ENCODE measurements around the gene PROM1. TPM values are rescaled to one million over a fixed set of nuclear protein-coding genes. Genes with fewer than 3 reads are reported as not detected.

The PROM1 gene
- total and polyA plus RNA-seq, 2 experiments from 2014 or later = 36.6 to 66.6 TPM

GRCh38 chr4:16075975-16076757 lies 7.7 kb downstream of the PROM1 start:
- TF ChIP-seq ZNF331 (CRISPR knock-in tag; IDR thresholded peaks at IDR 0.05; ENCODE audit: low read depth) = no peak
- TF ChIP-seq CREB1 (CRISPR knock-in tag; IDR thresholded peaks at IDR 0.05; ENCODE audit: low read depth) = no peak
- no peak for TF ChIP-seq ETS1 (IDR thresholded peaks at IDR 0.05)
- no peak for TF ChIP-seq ZNF114 (CRISPR knock-in tag; IDR thresholded peaks at IDR 0.05)
- no peak for TF ChIP-seq NANOG (IDR thresholded peaks at IDR 0.05; ENCODE audit: borderline replicate concordance)
- Histone ChIP-seq H3K9me2 (ENCODE audit: insufficient read depth) (no peaks in the 10 kb centered on the region), H3K4me2 (no peak overlapping the region), H3K27me3 (ENCODE audit: insufficient read depth) (no peaks in the 10 kb centered on the region), H3K4me1 (ENCODE audit: insufficient read depth) (peaks cover 29% of the 10 kb centered on the region; the same call in 1 of the 2 replicates), H3K79me2 (replicated peaks; ENCODE audit: insufficient read depth) (peaks cover 83% of the 10 kb centered on the region), H2AFZ (no peak overlapping the region), H3K4me3 (no peak overlapping the region), H3K27ac (ENCODE audit: low read depth) (no peak overlapping the region), H4K20me1 (replicated peaks; ENCODE audit: insufficient read depth) (0 out of 2 replicates have a peak, but pooled peaks cover 6% of the 10 kb centered on the region), H3K36me3 (ENCODE audit: insufficient read depth) (peaks cover 10% of the 10 kb centered on the region), H3F3A (replicated peaks; ENCODE audit: low read depth) (no peaks in the 10 kb centered on the region)
- no peak overlapping the region for H3K27ac Mint-ChIP-seq
- DNase-seq (ENCODE audit: low spot score) (no peak), ATAC-seq (peak; percentile 39)
- H3K4me1 Mint-ChIP-seq = peaks cover 58% of the 10 kb centered on the region
- no peak overlapping the region for H3K4me3 Mint-ChIP-seq
- H3K36me3 Mint-ChIP-seq (ENCODE audit: low read depth) = peaks cover 70% of the 10 kb centered on the region
- no peaks in the 10 kb centered on the region for H3K27me3 Mint-ChIP-seq (ENCODE audit: insufficient read depth, low read depth, poor library complexity)
- H3K9me3 Mint-ChIP-seq = no peaks in the 10 kb centered on the region

GRCh38 chr4:16075061-16075460 lies 8.8 kb downstream of the PROM1 start:
- H3K4me1 ChIP-seq (ENCODE audit: insufficient read depth) = peaks cover 37% of the 10 kb centered on the region
- TF ChIP-seq NANOG (IDR thresholded peaks at IDR 0.05; ENCODE audit: borderline replicate concordance) = no peak
- TF ChIP-seq POLR2AphosphoS5 (IDR thresholded peaks at IDR 0.05; ENCODE audit: low read depth) = no peak
- no peak for TF ChIP-seq ZNF462 (CRISPR knock-in tag; IDR thresholded peaks at IDR 0.05)
- no peak for TF ChIP-seq CTCF (conservative IDR thresholded peaks at IDR 0.05; ENCODE audit: low read depth in 2 of 2)
- TF ChIP-seq EZH2phosphoT487 (IDR thresholded peaks at IDR 0.05; ENCODE audit: unreplicated experiment) = no peak
- no peak for TF ChIP-seq JUNB (IDR thresholded peaks at IDR 0.05; ENCODE audit: unreplicated experiment)
- no peak for TF ChIP-seq EZH2 (IDR thresholded peaks at IDR 0.05; ENCODE audit: low read depth, unreplicated experiment)
- TF ChIP-seq ETS1 (IDR thresholded peaks at IDR 0.05) = no peak
- H3K4me2 ChIP-seq = no peak overlapping the region
- DNase-seq (ENCODE audit: low spot score) (no peak), ATAC-seq (no peak)
- H3K36me3 ChIP-seq (ENCODE audit: insufficient read depth) = peaks cover 8% of the 10 kb centered on the region
- no peaks in the 10 kb centered on the region for H3K9me2 ChIP-seq (ENCODE audit: insufficient read depth)
- no peaks in the 10 kb centered on the region for H3F3A ChIP-seq (replicated peaks; ENCODE audit: low read depth)
- 0 out of 2 replicates have a peak, but pooled peaks cover 6% of the 10 kb centered on the region for H4K20me1 ChIP-seq (replicated peaks; ENCODE audit: insufficient read depth)
- Mint-ChIP-seq H3K4me3 (no peak overlapping the region), H3K4me1 (peaks cover 69% of the 10 kb centered on the region), H3K9me3 (no peaks in the 10 kb centered on the region), H3K27me3 (ENCODE audit: insufficient read depth, low read depth, poor library complexity) (no peaks in the 10 kb centered on the region), H3K36me3 (ENCODE audit: low read depth) (peaks cover 78% of the 10 kb centered on the region), H3K27ac (no peak overlapping the region)
- peaks cover 83% of the 10 kb centered on the region for H3K79me2 ChIP-seq (replicated peaks; ENCODE audit: insufficient read depth)
- no peaks in the 10 kb centered on the region for H3K27me3 ChIP-seq (ENCODE audit: insufficient read depth)
- H3K27ac ChIP-seq (ENCODE audit: low read depth) = no peak overlapping the region
- no peak overlapping the region for H2AFZ ChIP-seq
- H3K4me3 ChIP-seq = no peak overlapping the region
